OCI-LY1 (cell line): ENCODE results near the gene FAM53B.

Experiments
- CTCF ChIP-seq: fragments of 200-600 bp; sonication (generic), shearing (Covaris generic); IDR thresholded peaks from 2 replicates; pipeline ENCODE4 v1.5.1; 2017; ENCODE audit warnings: mild to moderate bottlenecking, antibody characterized with exemption, low read length, moderate library complexity, mixed read lengths
- EZH2 ChIP-seq: fragments of 200-600 bp; sonication (generic), shearing (Covaris generic); IDR thresholded peaks from 2 replicates; pipeline ENCODE4 v1.8.0; 2017; ENCODE audit warnings: borderline replicate concordance, mixed run types, mild to moderate bottlenecking, antibody characterized with exemption, low read length, moderate library complexity, mixed read lengths

GRCh38 chr10:124619195-124619594, 125.0 kb downstream of the FAM53B start:
- TF ChIP-seq CTCF, result no peak
- TF ChIP-seq EZH2, result no peak
